Measurements from ENCODE around the gene HDAC8.

- TF ChIP-seq REST (IDR thresholded peaks at IDR 0.05; ENCODE audit: insufficient read depth in 1 of 2, low read depth in 2 of 2, low read length in 2 of 2) (no peak), SIN3A (IDR thresholded peaks at IDR 0.05; ENCODE audit: borderline replicate concordance, insufficient read depth, low read length) (no peak), POLR2AphosphoS5 (IDR thresholded peaks at IDR 0.05; ENCODE audit: low read depth, low read length) (no peak), FOXP2 (optimal IDR thresholded peaks at IDR 0.05; ENCODE audit: borderline replicate concordance, extremely low read depth, extremely low read length, insufficient read depth) (no peak)
Observed at GRCh38 chrX:72408885-72409284, 163.8 kb downstream of the HDAC8 start.

Measured in PFSK-1 (cell line).